SK-N-SH treated with all-trans-retinoic acid at 6 μM for 48 hours (cell line): Measurements from ENCODE around the gene KLHDC4.

ENCODE experiments used
- BACH2 ChIP-seq: fragments of 250-450 bp; sonication (Bioruptor Pico); IDR thresholded peaks from 2 replicates; pipeline ENCODE4 v1.9.0; 2021; ENCODE audit warnings: mild to moderate bottlenecking, borderline replicate concordance
- CSDC2 ChIP-seq: fragments of 250-450 bp; sonication (Bioruptor Pico); IDR thresholded peaks from 2 replicates; pipeline ENCODE4 v1.5.0; 2020; ENCODE audit warnings: mild to moderate bottlenecking, moderate library complexity
- ISL1 ChIP-seq: fragments of 250-450 bp; sonication (Bioruptor Pico); IDR thresholded peaks from 2 replicates; pipeline ENCODE4 v2.1.2; 2022; ENCODE audit warnings: mild to moderate bottlenecking, moderate library complexity
- RARB ChIP-seq: fragments of 250-450 bp; sonication (Bioruptor Pico); IDR thresholded peaks from 2 replicates; pipeline ENCODE4 v1.8.0; 2021; ENCODE audit warnings: mild to moderate bottlenecking, moderate library complexity
- TOX ChIP-seq: fragments of 250-450 bp; sonication (Bioruptor Pico); IDR thresholded peaks from 2 replicates; pipeline ENCODE4 v1.8.0; 2021; ENCODE audit warnings: mild to moderate bottlenecking, moderate library complexity, borderline replicate concordance
- ZNF565 ChIP-seq: fragments of 450-650 bp; formaldehyde crosslinking; conservative IDR thresholded peaks from 2 replicates; pipeline ENCODE4 v1.5.0; 2020; ENCODE audit warnings: low read depth, mild to moderate bottlenecking, moderate library complexity
- TF ChIP-seq, protein P1 (sequence below): fragments of 250-450 bp; sonication (Bioruptor Pico); IDR thresholded peaks from 2 replicates; pipeline ENCODE4 v1.5.0; 2020; ENCODE audit warnings: mild to moderate bottlenecking, moderate library complexity

DNA sequence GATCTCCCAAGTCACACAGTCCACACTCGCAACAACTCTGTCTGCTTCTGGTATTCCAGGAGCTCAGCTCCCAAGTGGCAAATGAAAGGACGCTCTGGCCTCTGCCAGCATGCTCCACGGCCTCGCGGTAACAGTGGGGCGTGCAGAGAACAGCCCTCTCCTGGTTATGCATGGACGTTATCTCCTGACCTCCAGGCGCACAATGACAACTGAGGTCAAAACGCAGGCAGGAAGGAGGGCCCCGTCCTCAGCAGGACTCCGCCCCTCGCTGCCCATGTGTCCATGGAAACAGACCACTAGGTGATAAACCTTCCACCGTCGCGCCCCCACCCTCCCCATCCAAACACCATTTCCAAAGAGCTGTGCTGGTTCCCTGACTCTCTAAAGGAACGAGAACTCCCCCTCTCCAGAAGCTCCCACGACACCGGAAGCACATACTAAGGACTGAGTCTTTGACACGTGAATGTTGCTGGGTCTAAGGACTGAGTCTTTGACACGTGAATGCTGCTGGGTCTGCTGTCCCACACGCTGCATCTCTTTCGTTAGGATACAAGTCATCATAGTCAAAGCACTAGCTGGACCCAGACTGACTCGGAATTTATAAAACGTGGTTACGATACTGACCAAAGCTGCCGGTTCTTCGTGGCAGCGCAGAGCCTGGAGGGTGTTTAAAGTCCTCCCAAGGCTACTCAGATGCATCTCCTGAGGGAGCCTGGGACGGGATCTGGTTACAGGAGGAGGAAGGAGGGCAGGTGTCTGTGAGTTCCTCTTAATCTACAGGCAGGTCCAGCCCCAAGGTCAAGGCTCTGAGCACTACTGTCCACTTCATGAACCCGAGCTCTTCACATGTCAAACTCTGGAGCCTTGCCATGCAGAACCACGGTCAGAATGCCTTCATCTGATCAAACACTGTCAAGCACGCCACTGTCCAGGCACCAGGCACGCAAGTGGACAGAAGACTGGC is 43.9 kb downstream of the KLHDC4 start:
- TF ChIP-seq ZNF565 (CRISPR knock-in tag), result no peak
- TF ChIP-seq RARB (CRISPR knock-in tag), result no peak
- TF ChIP-seq BACH2 (CRISPR knock-in tag), result no peak
- no peak for TF ChIP-seq ISL1 (CRISPR knock-in tag)
- TF ChIP-seq TOX (CRISPR knock-in tag), result no peak
- no peak for TF ChIP-seq CSDC2 (CRISPR knock-in tag)
- TF ChIP-seq, protein P1, sequence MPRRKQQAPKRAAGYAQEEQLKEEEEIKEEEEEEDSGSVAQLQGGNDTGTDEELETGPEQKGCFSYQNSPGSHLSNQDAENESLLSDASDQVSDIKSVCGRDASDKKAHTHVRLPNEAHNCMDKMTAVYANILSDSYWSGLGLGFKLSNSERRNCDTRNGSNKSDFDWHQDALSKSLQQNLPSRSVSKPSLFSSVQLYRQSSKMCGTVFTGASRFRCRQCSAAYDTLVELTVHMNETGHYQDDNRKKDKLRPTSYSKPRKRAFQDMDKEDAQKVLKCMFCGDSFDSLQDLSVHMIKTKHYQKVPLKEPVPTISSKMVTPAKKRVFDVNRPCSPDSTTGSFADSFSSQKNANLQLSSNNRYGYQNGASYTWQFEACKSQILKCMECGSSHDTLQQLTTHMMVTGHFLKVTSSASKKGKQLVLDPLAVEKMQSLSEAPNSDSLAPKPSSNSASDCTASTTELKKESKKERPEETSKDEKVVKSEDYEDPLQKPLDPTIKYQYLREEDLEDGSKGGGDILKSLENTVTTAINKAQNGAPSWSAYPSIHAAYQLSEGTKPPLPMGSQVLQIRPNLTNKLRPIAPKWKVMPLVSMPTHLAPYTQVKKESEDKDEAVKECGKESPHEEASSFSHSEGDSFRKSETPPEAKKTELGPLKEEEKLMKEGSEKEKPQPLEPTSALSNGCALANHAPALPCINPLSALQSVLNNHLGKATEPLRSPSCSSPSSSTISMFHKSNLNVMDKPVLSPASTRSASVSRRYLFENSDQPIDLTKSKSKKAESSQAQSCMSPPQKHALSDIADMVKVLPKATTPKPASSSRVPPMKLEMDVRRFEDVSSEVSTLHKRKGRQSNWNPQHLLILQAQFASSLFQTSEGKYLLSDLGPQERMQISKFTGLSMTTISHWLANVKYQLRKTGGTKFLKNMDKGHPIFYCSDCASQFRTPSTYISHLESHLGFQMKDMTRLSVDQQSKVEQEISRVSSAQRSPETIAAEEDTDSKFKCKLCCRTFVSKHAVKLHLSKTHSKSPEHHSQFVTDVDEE (CRISPR knock-in tag), result no peak
